HL-60 (cell line): ENCODE measurements around the gene FGF12.

Experiments
- DNase-seq, 2 experiments: peaks; one replicate each; pipeline ENCODE4 v3.0.0-alpha.2; 2010 to 2020; ENCODE audit warnings: low read depth in 1 of 2, low spot score in 1 of 2
- H3K27ac ChIP-seq: fragments of 250-450 bp; sonication (Bioruptor Pico); replicated peaks from 2 replicates; pipeline ENCODE4 v1.5.1; 2020; ENCODE audit warnings: mild to moderate bottlenecking, moderate library complexity
- H3K27me3 ChIP-seq: fragments of 250-450 bp; sonication (Bioruptor Pico); 2 replicates; pipeline ENCODE4 v1.5.1; 2021; ENCODE audit warnings: mild to moderate bottlenecking, moderate library complexity; ENCODE audit not compliant: insufficient read depth, poor library complexity, severe bottlenecking
- H3K4me3 ChIP-seq: replicated peaks from 2 replicates; pipeline ENCODE4 v1.5.1; 2011; ENCODE audit warnings: mild to moderate bottlenecking, control low read depth, low read length; ENCODE audit not compliant: insufficient read depth
- CTCF ChIP-seq: IDR thresholded peaks from one replicate; pipeline ENCODE4 v1.5.1; 2011; ENCODE audit warnings: low read length, control low read depth, inconsistent platforms; ENCODE audit not compliant: insufficient read depth
- GABPA ChIP-seq: IDR thresholded peaks from 2 replicates; pipeline ENCODE4 v1.6.1; 2012; ENCODE audit warnings: low read depth
- POLR2AphosphoS5 ChIP-seq: IDR thresholded peaks from 2 replicates; pipeline ENCODE4 v1.6.1; 2012; ENCODE audit warnings: low read depth
- REST ChIP-seq: IDR thresholded peaks from 2 replicates; pipeline ENCODE4 v1.6.1; 2012; ENCODE audit warnings: low read depth; ENCODE audit not compliant: insufficient replicate concordance
- SPI1 ChIP-seq: IDR thresholded peaks from 2 replicates; pipeline ENCODE4 v1.6.1; 2012; ENCODE audit warnings: low read depth, mild to moderate bottlenecking, borderline replicate concordance

Gene FGF12

GRCh38 chr3:192302721-192303120 lies 424.6 kb downstream of the FGF12 start:
- Histone ChIP-seq H3K27ac (no peak overlapping the region), H3K4me3 (no peak overlapping the region), H3K27me3 (no peaks in the 10 kb centered on the region)
- TF ChIP-seq REST (no peak), CTCF (no peak), GABPA (no peak), POLR2AphosphoS5 (no peak), SPI1 (no peak)
- DNase-seq: no peak

GRCh38 chr3:192299921-192300320 lies 427.4 kb downstream of the FGF12 start:
- no peak for DNase-seq
- H3K4me3 ChIP-seq: no peak overlapping the region
- no peaks in the 10 kb centered on the region for H3K27me3 ChIP-seq
- no peak overlapping the region for H3K27ac ChIP-seq
- TF ChIP-seq POLR2AphosphoS5 (no peak), GABPA (no peak), REST (no peak), CTCF (no peak), SPI1 (no peak)

- H3K27me3 ChIP-seq: no peaks in the 10 kb centered on the region
- no peak overlapping the region for H3K27ac ChIP-seq
- DNase-seq: no peak
- TF ChIP-seq POLR2AphosphoS5 (no peak), GABPA (no peak), CTCF (no peak), SPI1 (no peak), REST (no peak)
- H3K4me3 ChIP-seq: no peak overlapping the region
Measured at GRCh38 chr3:192296845-192297244, 430.5 kb downstream of the FGF12 start.
